ENCODE data around the gene KDM4B.
A peak's percentile ranks its signal among the peaks of the same experiment; 100 is the strongest.
"Not testable (repeated sequence)": the region's sequence is repeated elsewhere in the genome, so short reads cannot be mapped to it uniquely, and the experiment has no call there.

The KDM4B gene

GRCh38 chr19:5150902-5151741, 182.2 kb downstream of the KDM4B start:
- no peak for DNase-seq (ENCODE audit: low read depth)

- no peak for DNase-seq (ENCODE audit: low read depth)
These were observed 183.3 kb downstream of the KDM4B start for GRCh38 chr19:5152013-5152763.

GRCh38 chr19:5152767-5153532, 184.0 kb downstream of the KDM4B start:
- DNase-seq (ENCODE audit: low read depth) = no peak

GRCh38 chr19:5153601-5154128, 184.8 kb downstream of the KDM4B start:
- no peak for DNase-seq (ENCODE audit: low read depth)

- DNase-seq (ENCODE audit: low read depth) = no peak
These were observed 185.4 kb downstream of the KDM4B start for GRCh38 chr19:5154129-5154798.

GRCh38 chr19:5154799-5155426, 186.0 kb downstream of the KDM4B start:
- no peak for DNase-seq (ENCODE audit: low read depth)

GRCh38 chr19:5155586-5156210, 186.8 kb downstream of the KDM4B start:
- DNase-seq (ENCODE audit: low read depth) = no peak

- no peak for DNase-seq (ENCODE audit: low read depth)
These were observed 187.5 kb downstream of the KDM4B start for GRCh38 chr19:5156231-5156986.

GRCh38 chr19:5157186-5157585, 188.3 kb downstream of the KDM4B start:
- no peak for DNase-seq (ENCODE audit: low read depth)

GRCh38 chr19:5158549-5159134, 189.7 kb downstream of the KDM4B start:
- DNase-seq (ENCODE audit: low read depth) = not testable (repeated sequence)

- not testable (repeated sequence) for DNase-seq (ENCODE audit: low read depth)
These were observed 191.4 kb downstream of the KDM4B start for GRCh38 chr19:5160158-5160795.

GRCh38 chr19:5164845-5165696, 196.2 kb downstream of the KDM4B start:
- not testable (repeated sequence) for DNase-seq (ENCODE audit: low read depth)

- DNase-seq (ENCODE audit: low read depth) = no peak
These were observed 196.7 kb downstream of the KDM4B start for GRCh38 chr19:5165697-5166019.

GRCh38 chr19:5166262-5166661, 197.3 kb downstream of the KDM4B start:
- DNase-seq (ENCODE audit: low read depth) = no peak

- peak; percentile 20 for DNase-seq (ENCODE audit: low read depth)
These were observed 201.4 kb downstream of the KDM4B start for GRCh38 chr19:5170329-5170745.

- no peak for DNase-seq (ENCODE audit: low read depth)
These were observed 202.8 kb downstream of the KDM4B start for GRCh38 chr19:5171711-5172110.

- DNase-seq (ENCODE audit: low read depth) = no peak
These were observed 204.1 kb downstream of the KDM4B start for GRCh38 chr19:5172859-5173630.
